HL-60/S4 (cell line): ENCODE measurements around the gene WASF2.

Experiments used
- in situ Hi-C: fragments of 300-500 bp; cut with MboI; formaldehyde crosslinking; loops from 2 replicates; pipeline ENCODE4 v1.14.3; 2022; ENCODE audit warnings: low sequenced_read_pairs

The WASF2 gene

GRCh38 chr1:27522432-27523336 is 32.7 kb upstream of the WASF2 start:
- in situ Hi-C loops, result no loop called here

GRCh38 chr1:27521861-27522431 is 32.0 kb upstream of the WASF2 start:
- in situ Hi-C loops, result no loop called here

- in situ Hi-C loops, result no loop called here
These were observed 31.4 kb upstream of the WASF2 start for GRCh38 chr1:27521336-27521831.

GRCh38 chr1:27520651-27521050 is 30.7 kb upstream of the WASF2 start:
- in situ Hi-C loops, result no loop called here

- in situ Hi-C loops, result no loop called here
These were observed 29.6 kb upstream of the WASF2 start for GRCh38 chr1:27519331-27520258.

GRCh38 chr1:27518808-27519207 is 28.8 kb upstream of the WASF2 start:
- in situ Hi-C loops, result no loop called here

- in situ Hi-C loops, result no loop called here
These were observed 28.1 kb upstream of the WASF2 start for GRCh38 chr1:27517907-27518718.

GRCh38 chr1:27517301-27517700 is 27.3 kb upstream of the WASF2 start:
- in situ Hi-C loops, result no loop called here

GRCh38 chr1:27515626-27516025 is 25.7 kb upstream of the WASF2 start:
- in situ Hi-C loops, result no loop called here

- in situ Hi-C loops, result no loop called here
These were observed 24.0 kb upstream of the WASF2 start for GRCh38 chr1:27513958-27514357.

- in situ Hi-C loops, result no loop called here
These were observed 23.6 kb upstream of the WASF2 start for GRCh38 chr1:27513528-27513927.

- in situ Hi-C loops, result no loop called here
These were observed 19.4 kb upstream of the WASF2 start for GRCh38 chr1:27509127-27510080.

- in situ Hi-C loops, result no loop called here
These were observed 18.1 kb upstream of the WASF2 start for GRCh38 chr1:27507960-27508665.

- in situ Hi-C loops, result no loop called here
These were observed 16.7 kb upstream of the WASF2 start for GRCh38 chr1:27506703-27507102.

GRCh38 chr1:27505420-27505680 is 15.4 kb upstream of the WASF2 start:
- in situ Hi-C loops, result no loop called here

GRCh38 chr1:27504588-27505419 is 14.8 kb upstream of the WASF2 start:
- in situ Hi-C loops, result no loop called here

- in situ Hi-C loops, result no loop called here
These were observed 14.0 kb upstream of the WASF2 start for GRCh38 chr1:27503844-27504587.
